SW480 (cell line): ENCODE results near the gene STMN3.
"Not testable (repeated sequence)": the region's sequence is repeated elsewhere in the genome, so short reads cannot be mapped to it uniquely, and the experiment has no call there.

Experiments used
- DNase-seq: peaks from one replicate; pipeline ENCODE4 v3.0.0-alpha.2; 2016; ENCODE audit warnings: low spot score

Gene STMN3

DNA sequence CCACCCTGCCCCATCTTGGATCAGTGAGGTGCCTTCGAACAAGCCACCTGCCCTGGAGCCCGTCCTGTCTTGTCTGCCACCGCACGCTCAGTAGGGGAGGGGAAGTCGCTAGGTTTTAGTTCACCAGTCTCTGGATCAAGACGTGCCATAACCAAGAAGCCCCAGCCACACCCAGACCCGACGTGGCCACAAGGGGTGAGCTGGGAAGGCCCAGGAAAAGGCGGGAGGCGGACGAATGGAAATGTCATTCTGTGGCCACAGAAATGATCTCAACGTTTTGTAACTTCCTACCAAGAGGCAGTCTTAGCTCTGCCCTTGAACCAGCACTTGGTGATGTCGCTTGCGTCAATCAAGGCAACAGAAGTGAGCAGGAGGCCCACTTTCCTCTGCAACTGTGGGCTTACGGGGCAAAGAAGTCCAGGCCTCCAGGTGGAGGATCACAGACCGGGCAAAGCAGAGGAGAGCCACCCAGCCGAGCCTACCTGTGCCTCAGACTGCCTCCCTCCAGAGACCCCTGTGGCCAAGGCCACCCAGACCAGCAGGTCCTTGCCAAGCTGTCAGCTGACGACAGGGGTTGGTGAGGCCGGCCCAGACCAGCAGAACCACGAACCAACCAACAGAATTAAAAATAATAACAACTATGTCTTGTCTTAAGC, 40.8 kb downstream of the STMN3 start:
- no peak for DNase-seq

DNA sequence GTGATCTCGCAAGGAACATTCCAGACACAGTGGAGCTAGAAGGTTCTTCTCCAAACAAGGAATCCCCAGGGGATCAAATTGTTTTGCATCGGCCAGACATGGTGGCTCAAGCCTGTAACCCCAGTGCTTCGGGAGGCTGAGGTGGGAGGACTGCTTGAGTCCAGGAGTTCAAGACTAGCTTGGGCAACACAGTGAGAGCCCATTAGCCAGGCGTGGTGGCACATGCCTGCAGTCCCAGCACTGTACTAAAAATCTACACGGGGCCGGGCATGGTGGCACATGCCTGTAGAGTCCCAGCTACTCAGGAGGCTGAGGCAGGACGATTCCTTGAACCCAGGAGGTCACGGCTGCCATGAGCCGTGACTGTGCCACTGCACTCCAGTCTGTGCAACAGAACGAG, 41.6 kb downstream of the STMN3 start:
- DNase-seq: no peak

DNA sequence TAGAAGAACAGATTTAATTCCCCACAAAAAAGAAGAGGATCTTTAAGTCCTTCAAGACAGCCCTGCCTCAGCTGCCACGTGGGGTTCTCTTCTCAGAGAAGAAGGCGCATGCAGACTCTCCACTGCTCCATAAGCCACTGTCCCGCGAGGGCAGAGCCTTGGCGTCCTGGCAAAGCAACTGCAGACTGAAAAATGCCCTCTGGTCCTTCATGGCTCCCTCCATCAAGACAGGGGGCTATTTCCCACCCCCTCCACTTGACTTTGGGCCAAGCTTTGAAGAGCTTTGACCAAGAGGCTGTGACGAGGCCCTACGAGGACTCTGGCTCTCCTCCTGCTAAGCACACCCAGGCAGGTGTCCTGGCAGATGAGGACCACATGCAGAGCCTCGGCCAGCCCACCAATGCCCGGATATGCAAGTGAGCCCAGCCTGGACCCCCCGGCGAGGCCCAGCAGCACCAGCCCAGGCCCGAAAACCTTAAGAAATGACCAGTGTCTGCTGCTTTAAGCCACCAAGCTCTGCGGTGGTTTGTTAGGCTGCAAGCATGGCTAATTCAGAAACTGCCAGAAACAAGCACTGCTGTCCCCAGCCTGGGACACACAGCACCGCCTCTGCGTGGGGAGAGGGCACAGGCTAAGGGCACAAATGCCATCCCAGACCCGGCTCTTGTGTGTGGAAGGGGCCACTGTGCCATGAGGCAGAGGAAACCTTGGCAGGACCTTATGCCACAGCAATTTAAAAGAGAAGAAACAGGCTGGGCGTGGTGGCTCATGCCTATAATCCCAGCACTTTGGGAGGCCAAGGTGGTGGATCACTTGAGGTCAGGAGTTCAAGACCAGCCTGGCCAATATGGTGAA, 42.4 kb downstream of the STMN3 start:
- DNase-seq: no peak

DNA sequence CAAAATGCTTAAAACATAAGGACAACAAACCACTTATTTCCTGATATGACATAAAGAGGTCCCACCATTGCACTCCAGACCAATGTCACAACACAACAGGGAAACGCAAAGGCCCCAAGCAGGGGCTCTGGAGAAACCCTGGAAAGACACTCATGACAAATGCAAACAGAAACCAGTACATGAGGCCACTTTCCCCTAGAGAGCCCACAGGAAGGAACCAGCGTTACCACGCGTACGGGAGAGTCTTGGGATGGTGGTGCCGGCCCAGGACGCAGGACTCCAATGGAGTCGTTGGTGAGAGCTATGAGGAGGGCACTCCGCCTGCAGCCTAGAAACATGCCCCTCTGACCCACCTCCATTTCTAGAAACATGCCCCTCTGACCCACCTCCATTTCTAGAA, 46.5 kb downstream of the STMN3 start:
- no peak for DNase-seq

DNA sequence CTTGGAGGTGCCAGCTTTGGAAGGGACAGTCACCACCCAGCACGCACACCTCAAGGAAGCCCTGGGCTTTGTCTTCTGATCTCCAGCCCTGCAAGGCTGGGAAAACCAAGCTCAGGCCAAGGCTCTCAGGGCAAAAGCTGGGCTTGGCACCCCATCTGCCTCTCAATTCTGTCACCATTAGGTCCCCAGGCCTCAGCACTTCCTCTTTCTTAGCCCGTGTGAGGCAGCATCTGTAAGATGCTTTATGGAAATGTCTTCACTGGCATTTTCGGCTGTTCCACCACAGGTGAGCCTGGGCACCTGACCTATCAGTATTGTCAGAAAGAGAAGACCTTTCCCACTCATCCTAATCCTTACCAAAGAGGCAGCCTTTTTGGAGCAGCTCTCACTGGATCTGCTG, 50.9 kb downstream of the STMN3 start:
- DNase-seq: no peak

DNA sequence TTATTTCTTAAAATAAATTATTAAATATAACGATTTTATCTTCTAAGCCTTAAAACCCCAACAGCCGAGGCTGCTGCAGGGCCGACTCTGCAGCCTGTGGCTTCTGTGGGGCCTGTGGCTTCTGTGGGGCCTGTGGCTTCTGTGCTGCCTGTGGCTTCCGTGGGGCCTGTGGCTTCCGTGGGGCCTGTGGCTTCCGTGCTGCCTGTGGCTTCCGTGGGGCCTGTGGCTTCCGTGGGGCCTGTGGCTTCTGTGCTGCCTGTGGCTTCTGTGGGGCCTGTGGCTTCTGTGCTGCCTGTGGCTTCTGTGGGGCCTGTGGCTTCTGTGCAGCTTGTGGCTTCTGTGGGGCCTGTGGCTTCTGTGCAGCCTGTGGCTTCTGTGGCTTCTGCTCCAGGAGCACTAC, 51.5 kb downstream of the STMN3 start:
- DNase-seq: not testable (repeated sequence)

DNA sequence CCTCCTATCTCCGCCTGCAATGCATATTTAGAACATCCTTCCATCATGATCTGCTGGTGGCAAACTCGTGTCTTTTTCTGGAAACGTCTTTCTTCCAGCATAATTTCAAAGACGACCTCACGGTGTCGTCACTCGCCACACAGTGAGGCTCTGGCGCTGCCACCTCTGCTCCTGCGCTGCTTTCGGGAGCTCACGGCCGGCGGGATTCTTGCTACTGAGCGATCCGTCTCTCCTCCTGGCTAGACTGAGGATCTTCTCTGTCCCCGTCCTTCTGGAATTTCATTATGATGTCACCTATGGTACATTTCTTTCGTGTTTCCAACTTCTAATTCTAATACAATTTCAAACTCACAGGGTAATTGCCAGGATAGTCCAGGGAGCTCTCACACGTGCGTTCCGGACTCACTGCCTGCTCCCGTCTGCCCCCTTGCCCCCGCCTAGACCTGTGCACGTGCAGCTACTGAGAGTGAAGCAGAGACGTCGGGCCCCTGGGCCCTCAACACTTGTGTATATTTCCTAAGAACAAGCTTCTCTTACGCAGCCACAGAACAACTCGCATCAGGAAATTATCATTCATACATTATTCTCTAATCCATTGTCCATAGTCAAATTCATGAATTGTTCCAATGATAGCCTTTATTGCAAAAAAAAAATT, 53.7 kb downstream of the STMN3 start:
- no peak for DNase-seq

DNA sequence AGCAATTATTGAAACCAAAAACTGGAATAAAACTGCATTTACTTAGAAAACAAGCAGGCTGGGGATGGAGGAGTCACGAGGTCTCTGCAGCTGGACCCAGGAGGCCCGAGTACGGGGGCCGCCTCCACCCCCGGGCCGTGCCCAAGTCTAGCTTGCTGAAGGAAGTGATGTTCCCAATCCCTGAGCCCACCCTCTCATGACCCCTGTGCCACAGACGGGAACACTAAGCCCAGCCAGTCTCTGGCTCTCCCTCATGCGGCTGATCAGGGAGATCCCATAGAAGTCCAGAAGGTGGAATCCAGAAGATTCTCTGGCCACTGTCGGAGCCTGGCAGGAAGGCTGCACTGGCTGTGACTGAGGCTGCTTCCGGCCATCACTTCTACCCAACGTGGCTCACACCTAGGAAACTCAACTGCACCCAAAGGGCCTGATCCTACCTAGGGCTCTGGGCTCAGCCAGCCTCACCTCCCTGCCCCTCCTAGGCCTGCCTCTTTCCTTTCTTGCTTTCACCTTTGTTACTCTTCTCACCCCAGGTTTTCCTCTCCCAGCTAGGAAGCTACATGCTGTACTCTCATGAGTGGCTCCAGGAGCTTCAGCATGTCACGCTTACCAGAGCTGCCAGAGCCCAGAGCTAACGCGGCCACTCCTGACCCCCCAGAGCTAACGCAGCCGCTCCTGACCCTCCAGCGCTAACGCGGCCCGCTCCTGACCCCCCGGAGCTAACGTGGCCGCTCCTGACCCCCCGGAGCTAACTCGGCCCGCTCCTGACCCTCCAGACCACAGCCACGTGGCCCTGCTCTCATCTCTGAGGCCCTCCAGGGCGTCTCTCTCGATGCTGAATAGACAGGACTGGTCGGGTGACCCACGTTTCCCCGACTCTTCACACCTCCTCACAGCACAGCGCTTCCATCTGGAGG, 54.5 kb downstream of the STMN3 start:
- no peak for DNase-seq

DNA sequence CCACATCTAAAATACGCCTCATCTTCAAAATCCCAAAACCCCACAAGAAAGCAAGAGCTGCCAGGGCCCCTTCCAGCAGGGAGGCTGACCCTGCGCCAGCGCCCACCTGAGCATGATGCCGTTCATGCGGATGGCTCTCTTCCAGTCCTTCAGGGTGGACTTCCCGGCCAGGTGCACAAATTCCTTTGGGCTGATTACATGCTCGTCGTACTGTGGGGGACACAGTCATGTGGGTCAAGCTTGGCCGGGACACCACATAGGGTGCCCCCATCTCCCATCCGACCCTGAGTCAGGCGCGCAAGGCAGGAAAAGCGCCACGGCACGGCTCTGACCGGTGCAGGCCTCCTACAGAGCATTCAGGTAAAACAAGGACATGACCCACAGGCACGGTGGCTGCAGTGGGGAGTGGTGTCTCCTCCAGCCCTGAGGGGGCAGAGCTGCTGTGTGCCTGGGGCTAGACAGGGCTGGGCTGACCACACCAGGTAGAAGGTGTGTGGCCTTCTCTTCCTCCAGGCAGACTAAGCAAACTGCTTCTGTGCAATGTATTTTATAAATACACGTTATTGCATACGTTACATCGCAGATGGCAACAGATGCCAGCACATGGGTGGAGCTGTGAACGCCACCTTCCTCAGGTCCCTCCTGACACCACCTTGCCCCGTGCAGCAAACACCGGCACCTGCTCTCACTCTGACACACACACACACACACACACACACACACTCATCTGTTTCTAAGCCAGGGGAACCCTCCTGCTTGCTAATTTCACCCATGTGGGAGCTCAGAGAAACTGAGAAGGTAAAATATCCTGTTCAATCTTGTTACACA, 55.4 kb downstream of the STMN3 start:
- no peak for DNase-seq

DNA sequence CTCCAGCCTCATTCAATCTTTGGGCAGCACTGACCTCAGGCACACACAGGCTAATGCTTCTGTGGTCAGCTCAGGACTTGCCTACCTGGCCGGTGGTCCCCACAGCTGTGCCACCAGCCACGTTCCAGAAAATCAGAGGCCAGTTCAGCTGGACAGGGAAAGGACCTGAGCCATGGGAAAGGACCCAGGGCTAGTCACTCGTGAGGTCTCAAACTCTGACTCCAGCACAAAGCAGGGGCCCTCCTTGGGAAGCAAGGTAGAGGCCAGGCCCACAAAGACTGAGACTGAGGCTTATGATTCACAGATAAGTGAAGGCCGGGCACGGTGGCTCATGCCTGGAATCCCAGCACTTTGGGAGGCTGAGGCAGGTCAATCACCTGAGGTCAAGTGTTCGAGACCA, 56.8 kb downstream of the STMN3 start:
- DNase-seq: no peak

DNA sequence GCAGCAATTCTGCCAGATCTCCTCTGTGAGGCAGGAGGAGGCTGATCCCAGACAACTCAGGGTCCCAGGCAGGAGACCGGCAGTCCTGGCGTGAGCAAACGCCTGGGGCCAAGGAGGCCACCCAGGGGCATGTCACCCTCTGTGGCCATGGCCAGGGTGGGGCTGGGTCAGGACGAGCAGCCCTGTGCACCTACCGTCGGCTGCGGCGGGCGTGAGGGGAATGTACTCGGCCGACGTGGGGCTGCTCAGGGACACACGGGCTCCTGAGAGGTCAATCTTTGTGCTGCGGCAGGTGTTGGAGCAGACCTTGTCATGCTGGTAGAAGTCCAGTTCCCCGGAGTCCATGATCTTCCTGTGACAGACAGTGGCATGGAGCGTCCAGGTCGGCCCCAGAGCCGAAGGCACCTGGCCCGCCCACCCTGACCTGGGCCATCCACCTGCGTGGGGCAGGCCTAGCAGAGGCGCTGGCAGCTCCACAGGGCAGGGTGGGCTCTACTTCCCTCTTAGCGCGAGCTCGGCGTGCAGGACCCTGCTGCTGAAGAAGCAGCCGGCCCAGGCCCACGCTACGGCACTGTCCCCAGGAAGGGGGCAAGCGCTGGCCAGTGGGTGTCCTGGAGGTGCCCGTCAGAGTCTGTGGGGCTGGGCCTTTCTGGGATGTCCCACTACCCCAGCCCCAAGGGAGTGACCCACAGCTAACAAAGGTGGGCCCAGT, 57.7 kb downstream of the STMN3 start:
- DNase-seq: no peak

DNA sequence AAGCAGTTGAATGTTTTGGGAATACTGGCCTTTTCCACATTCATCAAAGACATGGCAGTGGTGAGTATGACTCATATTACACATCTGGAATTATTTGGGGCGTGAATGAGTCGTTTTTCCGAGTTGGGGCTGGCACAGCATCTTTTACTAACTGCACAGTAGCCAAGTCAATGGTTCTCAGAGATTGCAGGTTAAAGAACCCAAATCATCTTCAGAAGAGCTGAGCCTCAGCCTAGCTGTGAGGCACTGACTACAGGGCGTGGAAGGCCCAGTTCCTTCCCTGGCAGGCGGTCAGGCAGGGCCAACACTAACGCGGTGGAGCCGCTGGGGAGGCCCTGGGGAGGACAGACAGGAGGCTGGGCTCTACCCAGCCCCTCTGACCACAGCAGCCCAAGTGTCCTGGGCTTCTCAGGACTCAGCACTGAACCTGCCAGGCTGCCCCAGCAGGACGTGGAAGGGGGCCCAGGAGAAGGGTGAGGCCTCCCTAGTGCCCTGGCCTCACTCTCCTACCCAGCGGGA, 59.1 kb downstream of the STMN3 start:
- no peak for DNase-seq

DNA sequence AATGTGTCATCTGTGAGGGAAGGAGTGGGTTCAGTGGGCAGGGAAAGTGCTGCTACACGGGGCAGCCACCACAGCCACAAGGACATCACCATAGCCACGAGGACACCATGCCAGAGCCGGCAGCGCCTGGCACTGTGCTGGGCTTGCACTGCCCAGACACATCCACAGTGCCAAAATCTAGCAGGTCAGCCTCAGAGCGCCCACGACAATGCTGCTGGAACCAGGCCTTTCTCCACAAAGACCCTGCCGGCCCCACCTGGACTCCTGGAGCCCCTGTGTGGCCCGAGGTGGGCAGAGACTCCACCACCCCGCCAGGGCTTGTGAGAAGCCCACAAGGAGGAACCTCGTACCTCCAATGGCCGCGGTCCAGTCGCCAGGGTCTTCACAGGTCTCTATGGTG, 60.6 kb downstream of the STMN3 start:
- no peak for DNase-seq

DNA sequence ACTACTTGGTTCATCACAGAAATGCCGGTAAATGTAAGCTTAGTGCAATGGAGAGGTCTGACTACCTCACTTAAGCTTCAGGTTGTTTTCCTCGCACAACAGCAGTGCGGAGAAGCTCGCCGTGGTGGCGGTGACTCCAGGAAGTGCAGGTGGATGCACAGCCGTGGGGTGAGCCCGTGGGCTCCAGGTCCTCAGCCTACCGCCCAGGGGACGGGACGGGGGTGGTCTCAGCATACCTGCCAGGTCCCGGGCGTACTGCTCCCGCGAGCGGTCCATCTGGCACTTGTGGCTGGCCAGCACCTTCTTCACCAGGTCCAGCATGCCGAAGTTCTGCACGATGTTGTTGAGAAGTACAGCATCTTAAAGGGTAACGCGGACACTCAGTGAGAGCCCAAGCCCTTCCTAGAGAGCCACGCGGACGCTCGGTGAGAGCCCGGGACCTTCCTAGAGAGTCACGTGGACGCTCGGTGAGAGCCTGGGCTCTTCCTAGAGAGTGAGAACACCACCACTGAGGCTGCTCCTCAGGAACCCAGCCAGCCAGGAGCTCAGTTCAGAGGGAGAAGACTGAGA, 61.4 kb downstream of the STMN3 start:
- DNase-seq: no peak

DNA sequence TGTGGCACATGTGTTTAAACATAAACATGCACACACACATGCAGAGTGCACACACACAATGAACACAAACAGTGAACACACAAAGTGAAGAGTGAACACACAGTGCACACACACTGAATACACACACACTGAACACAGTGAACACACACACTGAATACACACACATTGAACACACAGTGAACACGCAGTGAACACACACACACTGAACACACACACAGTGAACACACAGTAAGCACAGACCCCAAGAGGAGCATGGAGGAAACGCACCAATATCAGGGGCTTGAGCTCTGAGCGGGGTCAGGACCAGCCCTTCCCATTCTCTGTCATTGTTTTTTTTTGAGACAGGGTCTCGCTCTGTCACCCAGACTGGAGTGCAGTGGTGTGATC, 62.1 kb downstream of the STMN3 start:
- no peak for DNase-seq

DNA sequence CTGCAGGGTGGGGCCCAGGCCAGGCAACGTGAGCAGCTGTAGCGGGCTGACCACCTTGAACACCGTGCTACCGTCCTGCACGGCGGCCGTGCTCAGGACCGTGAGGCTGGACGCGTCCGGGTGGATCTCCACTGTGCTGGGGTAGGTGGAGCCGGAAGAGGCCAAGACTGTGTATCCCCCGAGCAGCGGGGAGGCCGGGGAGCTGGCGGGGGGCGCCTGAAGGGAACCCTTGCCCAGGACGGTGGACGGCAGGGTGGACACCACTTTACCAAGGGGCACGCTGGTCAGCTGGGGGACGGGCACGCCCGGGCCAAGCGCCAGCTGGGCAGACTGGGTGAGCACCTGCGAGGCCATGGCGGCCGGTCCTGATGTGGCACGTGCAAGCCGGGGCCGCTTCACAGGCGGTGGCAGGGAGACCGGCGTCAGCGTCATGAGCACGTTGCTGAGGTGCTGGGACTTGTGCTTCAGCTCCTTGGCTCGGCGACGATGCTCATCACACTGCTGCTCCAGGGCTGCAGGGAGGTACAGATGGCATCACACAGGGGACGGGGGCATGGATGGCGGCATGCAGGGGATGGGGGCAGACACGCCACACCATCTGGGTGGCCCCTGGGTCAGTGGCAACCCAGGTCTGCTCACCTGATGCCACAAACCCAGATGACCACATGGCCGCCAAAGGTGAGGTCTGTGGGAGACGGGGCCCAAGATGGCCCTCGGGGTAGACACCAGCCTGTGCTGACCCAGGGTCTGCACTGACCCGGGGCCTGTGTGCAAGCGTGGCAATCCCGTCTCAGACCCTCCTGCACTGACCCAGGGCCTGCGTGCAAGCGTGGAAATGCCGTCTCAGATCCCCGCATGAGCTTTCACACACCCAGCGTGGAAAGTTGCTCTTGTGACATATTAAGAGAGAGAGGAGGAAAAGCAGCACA, 62.7 kb downstream of the STMN3 start:
- no peak for DNase-seq
